ENCODE results near the gene NANOS3.
A peak's percentile ranks its signal among the peaks of the same experiment; 100 is the strongest.

Gene NANOS3

GRCh38 chr19:13864667-13865570 is 12.0 kb upstream of the NANOS3 start:
- no peak for DNase-seq

- DNase-seq, result no peak
Measured at GRCh38 chr19:13865571-13866462, 11.1 kb upstream of the NANOS3 start.

- no peak for DNase-seq
Measured at GRCh38 chr19:13866463-13867046, 10.4 kb upstream of the NANOS3 start.

- DNase-seq, result no peak
Measured at GRCh38 chr19:13868663-13869062, 8.3 kb upstream of the NANOS3 start.

- no peak for DNase-seq
Measured at GRCh38 chr19:13869281-13869680, 7.7 kb upstream of the NANOS3 start.

GRCh38 chr19:13870873-13871272 is 6.1 kb upstream of the NANOS3 start:
- no peak for DNase-seq

- no peak for DNase-seq
Measured at GRCh38 chr19:13872339-13872694, 4.6 kb upstream of the NANOS3 start.

- no peak for DNase-seq
Measured at GRCh38 chr19:13872695-13873389, 4.1 kb upstream of the NANOS3 start.

GRCh38 chr19:13873834-13874515 is 3.0 kb upstream of the NANOS3 start:
- DNase-seq, result no peak

GRCh38 chr19:13875824-13876223 is 1.1 kb upstream of the NANOS3 start:
- no peak for DNase-seq

GRCh38 chr19:13877303-13877702 is 369 bp downstream of the NANOS3 start:
- DNase-seq, result no peak

GRCh38 chr19:13880059-13881043 is 3.4 kb downstream of the NANOS3 start:
- peak; percentile 96 for DNase-seq

GRCh38 chr19:13881251-13881691 is 4.3 kb downstream of the NANOS3 start:
- DNase-seq, result no peak

- no peak for DNase-seq
Measured at GRCh38 chr19:13881692-13882418, 4.9 kb downstream of the NANOS3 start.

GRCh38 chr19:13882419-13882795 is 5.5 kb downstream of the NANOS3 start:
- DNase-seq, result no peak

GRCh38 chr19:13882836-13883235 is 5.9 kb downstream of the NANOS3 start:
- no peak for DNase-seq

GRCh38 chr19:13883516-13884064 is 6.7 kb downstream of the NANOS3 start:
- DNase-seq, result no peak

- DNase-seq, result no peak
Measured at GRCh38 chr19:13884726-13885591, 8.0 kb downstream of the NANOS3 start.

GRCh38 chr19:13885826-13886365 is 9.0 kb downstream of the NANOS3 start:
- DNase-seq, result no peak

Data from GOT3 (cell line).